H1 (cell line): ENCODE results near the gene GALNT17. TPM values are rescaled to one million over a fixed set of nuclear protein-coding genes. Genes with fewer than 3 reads are reported as not detected.

ENCODE experiments used
- CTBP2 ChIP-seq: IDR thresholded peaks from 2 replicates; pipeline ENCODE4 v1.7.0; 2011; ENCODE audit warnings: borderline replicate concordance, mild to moderate bottlenecking, moderate library complexity, mixed read lengths, low read length; ENCODE audit not compliant: insufficient read depth, insufficient read length
- HDAC2 ChIP-seq, 2 experiments: fragments of 300-600 bp in 1 of 2; sonication (generic) in 1 of 2; IDR thresholded peaks; 2 replicates each; pipeline ENCODE4 v1.6.1; 2011 to 2012; ENCODE audit warnings: low read depth in 2 of 2, low read length in 2 of 2, mild to moderate bottlenecking in 2 of 2, moderate library complexity in 2 of 2, borderline replicate concordance in 1 of 2, inconsistent platforms in 1 of 2
- SIRT6 ChIP-seq: IDR thresholded peaks from one replicate; pipeline ENCODE4 v1.7.1; 2012; ENCODE audit warnings: low read length, inconsistent platforms
- USF2 ChIP-seq: IDR thresholded peaks from 2 replicates; pipeline ENCODE4 v1.6.1; 2011; ENCODE audit warnings: low read length, improper control_type of control experiment
- polyA plus RNA-seq, 7 experiments: library from polyadenylated mRNA; depleted of rRNA in 3 of 7; stranded (reverse) in 5 of 7; unstranded in 2 of 7; fragments of >200 nt in 5 of 7; fragments of 200-250 nt in 2 of 7; gene quantifications; 1 replicate in 5 of 7; 2 replicates in 1 of 7; 4 replicates in 1 of 7; pipeline versions ENCODE4 v1.2.1 to v1.2.3, GENCODE V29; 2011 to 2013; ENCODE audit warnings: missing spikeins in 2 of 7, mixed read lengths in 2 of 7
- total RNA-seq: library from RNA; stranded (reverse); fragmentation: NEBNext Ultra II Directional; extraction: Animal tissue kit (Norgen Biotek cat#: 25700); gene quantifications from 2 replicates; pipeline ENCODE4 v1.2.1, GENCODE V29; 2021

GALNT17 gene
- total and polyA plus RNA-seq, 2 of the 8 experiments (the other 6 are each of a cell fraction or from before 2014, with no cell fraction given) = 37.7 to 47.0 TPM

GRCh38 chr7:71429083-71429482 lies 297.1 kb downstream of the GALNT17 start (continued):
- TF ChIP-seq HDAC2 (IDR thresholded peaks at IDR 0.05; ENCODE audit: borderline replicate concordance in 1 of 2, low read depth in 2 of 2, low read length in 2 of 2) = no peak
- TF ChIP-seq CTBP2 = no peak
- no peak for TF ChIP-seq SIRT6
- TF ChIP-seq USF2 = no peak
